Inflammatory macrophage treated with lipopolysaccharide for 4 hours (primary cell): Measurements from ENCODE around the gene AIF1.

Source experiments
- DNase-seq: peaks from one replicate; pipeline ENCODE4 v3.0.0-alpha.2; 2020

AIF1 gene

DNA sequence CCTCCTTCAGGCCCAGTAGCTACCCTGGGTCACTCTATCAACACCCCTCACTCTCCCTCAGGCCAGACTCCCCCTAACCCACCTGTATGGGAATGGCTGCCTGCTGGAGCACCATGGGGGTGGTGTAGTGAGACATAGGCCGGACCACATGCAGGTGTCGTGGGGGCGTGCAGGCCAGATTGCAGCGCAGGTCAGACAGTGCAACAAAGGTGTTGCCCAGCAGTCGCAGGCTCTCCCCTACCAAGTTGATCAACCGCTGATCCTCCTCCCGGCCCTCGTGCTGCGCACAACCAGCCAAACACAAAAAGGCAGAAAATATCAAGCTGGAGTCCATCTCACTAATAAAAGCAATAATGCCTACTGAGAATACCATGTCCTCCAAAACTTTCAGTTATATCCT is 30.3 kb downstream of the AIF1 start:
- no peak for DNase-seq

DNA sequence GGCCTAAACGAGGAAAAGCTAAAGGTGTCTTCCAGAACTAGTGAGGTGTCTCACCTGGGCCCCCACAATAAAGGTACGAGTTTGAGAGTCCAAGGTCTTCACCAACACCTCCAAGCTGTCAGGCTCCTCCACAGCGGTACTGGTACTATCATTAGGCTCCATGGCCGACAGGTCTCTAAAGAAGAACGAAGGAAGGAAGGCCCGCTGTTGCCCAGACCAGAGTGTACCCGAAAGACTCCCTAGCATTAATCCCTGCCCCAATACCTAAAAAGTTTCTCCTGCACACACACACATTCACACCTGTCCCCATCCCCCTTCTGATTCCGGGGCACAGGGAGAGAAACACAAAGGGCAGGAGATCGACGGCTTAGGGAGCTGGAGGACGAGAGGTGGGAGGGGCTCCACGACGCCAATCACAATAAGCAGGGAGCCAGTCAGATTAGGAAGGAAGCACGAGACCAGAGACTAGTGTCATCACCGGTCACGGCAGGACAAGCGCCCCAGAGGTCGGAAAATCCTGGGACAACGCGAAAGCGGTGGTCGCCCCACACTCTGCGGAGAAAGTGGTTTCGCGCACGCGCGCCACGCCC is 36.7 kb downstream of the AIF1 start:
- peak; percentile 93 for DNase-seq

DNA sequence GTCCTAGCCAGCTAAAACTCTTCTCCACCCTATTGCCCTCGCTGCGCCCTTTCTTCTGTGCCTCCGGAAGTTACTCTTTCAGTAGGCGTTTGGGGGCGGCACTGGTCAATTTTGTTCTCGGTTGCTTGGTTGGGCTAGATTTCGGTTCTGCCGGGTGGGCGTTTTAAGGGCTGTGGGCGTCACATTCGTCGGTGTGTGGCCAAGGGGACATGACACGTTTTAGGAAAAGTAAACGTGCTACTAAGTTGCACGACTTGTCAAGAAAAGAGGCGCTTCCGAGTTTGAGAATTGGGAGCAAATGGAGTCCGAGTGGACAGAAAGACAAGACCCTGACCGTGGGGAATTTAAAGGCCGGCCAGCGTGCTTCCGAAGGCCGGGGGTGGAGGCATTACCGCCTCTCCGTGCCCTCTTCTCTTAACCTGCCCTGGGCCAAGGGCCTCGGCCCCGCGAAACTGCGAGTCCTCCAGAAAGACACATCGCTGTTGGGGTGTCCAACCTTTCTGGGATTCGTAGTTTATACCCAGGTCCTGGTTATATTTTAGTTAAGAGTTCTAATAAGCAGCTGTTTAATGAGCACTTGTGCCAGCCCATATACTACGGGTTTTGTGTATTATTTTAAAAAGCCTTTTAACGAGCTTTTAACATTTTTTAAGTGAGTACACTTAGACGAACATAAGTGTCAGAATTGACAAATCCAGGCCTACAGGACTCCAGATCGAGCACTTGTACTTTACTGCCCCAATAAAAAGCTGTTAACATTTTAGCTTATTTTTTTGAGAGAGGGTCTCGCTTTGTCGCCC is 38.1 kb downstream of the AIF1 start:
- peak; percentile 89 for DNase-seq

DNA sequence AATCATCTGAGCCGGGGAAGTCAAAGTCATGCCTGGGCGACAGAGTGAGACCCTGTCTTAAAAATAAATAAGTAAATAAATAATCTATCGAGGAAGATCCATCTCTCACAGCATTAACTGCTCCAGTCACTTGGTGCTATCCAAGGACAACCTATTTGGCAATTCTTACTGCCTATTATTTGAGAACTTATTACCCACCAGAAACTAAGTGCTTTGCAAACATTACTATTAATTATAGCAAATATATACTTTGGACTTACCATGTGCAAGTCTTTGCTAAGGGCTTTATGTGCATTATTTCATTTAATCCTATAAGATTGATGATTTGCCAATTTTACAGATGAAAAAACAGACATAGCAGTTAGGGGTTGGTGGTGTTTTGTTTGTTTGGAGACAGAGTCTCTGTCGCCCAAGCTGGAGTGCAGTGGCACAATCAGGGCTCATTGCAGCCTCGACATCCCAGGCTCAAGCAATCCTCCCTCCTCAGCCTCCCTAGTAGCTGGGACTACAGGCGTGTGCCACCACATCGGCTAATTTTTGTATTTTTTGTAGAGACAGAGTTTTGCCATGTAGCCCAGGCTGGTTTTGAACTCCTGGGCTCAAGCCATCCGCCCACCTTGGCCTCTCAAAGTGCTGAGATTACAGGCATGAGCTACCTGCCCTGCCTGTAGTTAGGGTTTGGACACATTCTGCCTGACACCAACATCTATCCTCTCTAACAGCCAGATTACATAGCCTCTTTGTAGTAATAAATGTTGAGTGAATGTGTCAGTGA is 39.7 kb downstream of the AIF1 start:
- DNase-seq, result no peak

DNA sequence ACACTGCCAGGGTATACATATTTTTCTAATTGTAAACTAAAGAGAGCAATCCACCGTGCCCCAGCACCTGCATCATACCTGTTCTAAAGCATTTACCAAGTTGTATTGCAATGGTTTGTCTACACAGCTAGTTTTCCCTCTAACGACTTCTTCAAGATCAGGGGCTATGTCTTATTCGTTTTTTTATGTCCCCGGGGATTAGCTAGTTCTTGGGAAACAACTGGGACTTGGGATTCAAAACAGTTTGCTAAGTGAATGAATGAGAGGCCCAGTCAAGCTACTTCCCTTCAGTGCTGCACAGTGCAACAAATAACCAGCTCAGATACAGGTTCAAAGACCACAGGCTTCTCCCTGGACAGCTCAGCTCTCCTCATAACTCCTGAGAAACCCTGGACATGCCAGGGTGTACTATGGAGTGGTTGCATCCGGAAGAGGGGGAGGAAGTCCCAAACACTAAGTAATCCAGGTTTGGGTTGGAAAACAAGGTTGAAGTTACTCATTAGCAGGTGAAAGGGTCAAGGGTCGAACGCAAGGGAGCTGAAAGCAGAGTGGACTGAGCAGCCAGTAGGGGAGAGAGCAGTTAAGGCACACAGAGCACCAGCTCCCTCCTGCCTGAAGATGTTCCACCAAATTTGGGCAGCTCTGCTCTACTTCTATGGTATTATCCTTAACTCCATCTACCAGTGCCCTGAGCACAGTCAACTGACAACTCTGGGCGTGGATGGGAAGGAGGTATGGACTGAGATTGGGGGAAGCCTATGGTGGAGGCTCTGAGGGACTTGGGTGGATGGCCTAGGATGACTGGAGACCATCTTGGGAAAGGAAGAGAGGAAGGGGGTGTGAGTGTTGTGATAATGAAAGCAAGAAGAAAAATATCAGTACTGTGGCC is 40.6 kb downstream of the AIF1 start, which contains the start of gene APOM:
Gene APOM (plus strand): TSS at position 546 of the 889 bp plus-strand sequence. CDS start 73 bp downstream, at position 619.
- DNase-seq, result no peak

DNA sequence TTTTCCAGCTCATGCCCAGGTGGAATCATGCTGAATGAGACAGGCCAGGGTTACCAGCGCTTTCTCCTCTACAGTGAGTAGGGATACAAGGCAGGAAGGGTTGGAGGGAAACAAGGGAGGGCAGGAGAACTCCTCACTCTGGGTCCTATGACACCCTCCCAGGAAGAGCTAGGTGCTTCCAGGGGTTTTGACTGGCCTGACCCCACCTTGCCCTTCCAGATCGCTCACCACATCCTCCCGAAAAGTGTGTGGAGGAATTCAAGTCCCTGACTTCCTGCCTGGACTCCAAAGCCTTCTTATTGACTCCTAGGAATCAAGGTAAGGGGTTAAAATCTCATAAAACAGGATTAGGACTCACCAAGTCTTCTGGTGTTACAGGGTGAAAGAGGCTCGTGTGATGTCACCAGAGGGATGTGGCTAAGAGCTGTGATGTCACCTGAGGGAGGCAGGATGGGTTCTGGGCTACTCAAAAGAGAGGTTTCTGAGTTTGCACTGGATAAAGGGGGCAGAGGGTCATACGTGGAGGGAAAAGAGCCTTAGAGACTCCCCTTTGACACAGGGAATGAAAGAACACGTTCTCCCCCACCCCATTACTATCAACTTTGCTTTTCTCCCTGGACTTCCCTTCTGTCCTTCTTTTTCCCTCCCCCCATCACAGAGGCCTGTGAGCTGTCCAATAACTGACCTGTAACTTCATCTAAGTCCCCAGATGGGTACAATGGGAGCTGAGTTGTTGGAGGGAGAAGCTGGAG is 42.5 kb downstream of the AIF1 start:
- DNase-seq, result peak; percentile 23

DNA sequence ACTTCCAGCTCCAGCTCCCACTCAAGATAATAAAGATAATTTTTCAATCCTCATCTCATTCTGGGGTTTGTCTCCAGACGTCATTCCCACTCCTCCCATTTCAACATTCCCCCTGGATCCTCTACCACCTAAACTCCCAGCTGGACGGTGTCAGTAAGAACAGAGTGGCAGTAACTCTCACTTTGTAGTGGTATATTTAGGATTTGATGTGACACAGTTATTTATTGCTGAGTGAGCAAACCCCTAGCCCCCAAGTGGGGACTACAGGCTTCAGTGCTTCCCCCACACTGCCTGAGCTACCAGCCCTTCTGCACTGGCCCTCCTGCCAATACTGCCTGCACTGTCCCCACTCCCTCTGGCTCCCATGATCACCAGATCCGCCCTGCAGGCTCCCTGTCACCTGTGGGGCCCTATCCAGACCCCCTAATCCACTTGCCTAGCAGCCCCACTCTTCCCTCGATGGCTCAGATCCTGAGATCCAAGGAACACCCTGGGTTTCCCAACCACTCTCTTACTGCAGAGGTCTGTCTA is 43.2 kb downstream of the AIF1 start:
- DNase-seq, result no peak

- DNase-seq, result no peak
These were observed 44.1 kb downstream of the AIF1 start for GRCh38 chr6:31658983-31659648.

GRCh38 chr6:31659649-31660380 is 44.8 kb downstream of the AIF1 start:
- DNase-seq, result peak; percentile 51

DNA sequence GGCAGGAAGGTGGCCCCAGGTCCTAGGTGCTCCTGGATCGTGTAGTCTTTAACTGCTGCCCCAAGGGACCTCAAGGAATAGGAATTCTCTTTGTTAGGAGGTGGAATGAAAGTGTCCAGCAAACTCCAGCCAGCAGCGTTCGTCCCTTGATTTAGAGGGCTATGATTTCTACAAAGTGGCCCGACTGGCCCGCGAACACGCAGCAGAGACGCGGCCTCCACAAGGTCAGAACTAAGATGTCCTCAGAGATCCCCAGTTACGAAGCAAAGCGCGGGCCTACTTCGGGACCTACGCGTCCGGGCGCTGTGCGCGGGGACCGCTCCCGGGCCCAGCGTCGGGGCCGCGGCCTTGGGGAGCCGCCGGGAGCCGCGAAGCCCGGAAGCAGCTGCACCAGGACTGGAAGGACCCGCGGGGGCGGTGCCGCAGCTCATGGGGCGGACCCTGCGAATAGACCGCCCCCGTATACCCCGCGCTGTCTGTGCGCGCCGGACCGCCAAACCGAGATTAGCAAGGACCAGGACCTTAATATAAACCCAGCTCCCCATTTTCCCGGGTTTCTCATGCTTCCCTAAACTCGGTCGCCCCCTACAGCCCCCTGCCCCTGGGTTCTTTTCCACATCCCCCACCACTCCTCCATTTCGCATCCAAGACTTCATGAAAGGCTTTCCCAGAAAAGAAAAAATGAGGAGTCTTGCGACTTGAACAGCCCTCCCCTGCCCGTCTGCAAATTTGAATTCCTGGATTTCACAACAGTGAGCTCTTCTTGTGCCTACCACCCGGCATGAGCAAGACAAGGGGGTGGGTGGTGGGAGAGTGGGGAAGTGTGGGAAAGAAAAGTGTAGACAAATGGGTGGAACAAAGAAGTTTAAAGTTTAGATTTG is 45.6 kb downstream of the AIF1 start, which contains the start of gene C6orf47:
Gene C6orf47 (minus strand): TSS at position 398 of the 881 bp plus-strand sequence. CDS start 831 bp downstream, outside the sequence.
- peak; percentile 86 for DNase-seq

GRCh38 chr6:31661262-31662123 is 46.5 kb downstream of the AIF1 start:
- DNase-seq, result no peak

DNA sequence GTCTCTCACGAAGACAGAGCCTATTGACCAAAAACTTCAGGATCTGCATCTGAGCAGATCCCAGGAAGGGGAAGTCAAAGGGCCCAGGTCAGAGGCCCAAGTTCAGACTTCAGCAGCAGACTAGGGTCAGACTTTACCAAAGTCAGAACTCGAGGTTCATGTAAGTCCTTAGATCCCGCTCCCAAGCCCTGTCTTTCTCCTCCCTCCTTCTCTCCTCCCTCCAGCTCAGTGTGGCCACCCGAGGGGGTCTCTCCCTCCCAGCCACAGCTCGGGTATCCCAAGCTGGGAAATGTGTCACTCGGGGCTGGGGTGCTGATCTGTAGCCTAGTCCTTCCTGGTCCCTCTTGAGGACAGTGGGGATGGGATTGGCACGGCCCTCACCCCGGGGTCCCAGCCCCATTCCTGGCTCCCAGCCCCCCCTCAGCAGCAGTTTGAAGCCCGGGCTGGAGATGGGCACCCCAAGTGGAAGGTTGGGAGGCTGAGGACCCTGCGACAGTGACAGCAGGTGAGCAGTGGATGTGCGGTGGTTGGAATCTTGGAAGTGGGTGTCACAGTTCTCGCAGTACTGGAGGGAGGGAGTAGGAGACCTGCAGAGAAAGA is 47.2 kb downstream of the AIF1 start:
- no peak for DNase-seq

DNA sequence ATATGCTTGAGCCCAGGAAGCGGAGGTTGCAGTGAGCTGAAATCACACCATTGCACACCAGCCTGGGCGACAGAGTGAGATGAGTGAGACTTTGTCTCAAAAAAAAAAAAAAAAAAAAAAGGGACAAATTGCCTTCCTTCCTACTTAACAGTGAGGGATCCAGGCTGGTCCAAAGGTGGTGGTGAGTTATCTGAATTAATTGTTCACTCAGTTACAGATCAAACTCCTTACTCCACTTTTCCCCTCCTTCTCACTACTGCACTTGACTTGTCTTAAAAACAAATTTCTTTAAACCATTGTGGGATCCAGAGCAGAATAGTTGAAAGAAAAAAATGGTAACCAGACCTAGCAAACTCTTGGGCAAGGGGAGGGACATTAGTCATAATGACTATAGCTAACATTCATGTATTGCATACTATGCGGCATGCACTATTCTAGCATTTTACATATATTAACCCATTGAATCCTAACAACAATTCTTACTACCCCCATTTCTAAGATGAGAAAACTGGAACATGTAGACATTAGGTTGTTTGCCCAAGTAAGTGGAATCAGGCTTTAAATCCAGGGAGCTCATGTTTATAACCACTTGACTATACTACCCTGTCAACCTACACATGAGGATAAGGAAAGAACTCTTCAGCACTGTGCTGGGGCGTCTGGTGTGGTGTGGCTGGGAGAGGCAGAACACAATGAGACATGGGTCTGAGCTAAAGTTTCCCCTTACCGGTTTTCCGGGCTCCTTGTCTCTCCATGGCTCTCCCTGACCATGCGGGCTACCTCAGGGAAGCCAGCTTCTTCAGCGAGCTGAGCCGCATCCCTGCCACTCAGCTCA is 48.3 kb downstream of the AIF1 start:
- peak; percentile 74 for DNase-seq

DNA sequence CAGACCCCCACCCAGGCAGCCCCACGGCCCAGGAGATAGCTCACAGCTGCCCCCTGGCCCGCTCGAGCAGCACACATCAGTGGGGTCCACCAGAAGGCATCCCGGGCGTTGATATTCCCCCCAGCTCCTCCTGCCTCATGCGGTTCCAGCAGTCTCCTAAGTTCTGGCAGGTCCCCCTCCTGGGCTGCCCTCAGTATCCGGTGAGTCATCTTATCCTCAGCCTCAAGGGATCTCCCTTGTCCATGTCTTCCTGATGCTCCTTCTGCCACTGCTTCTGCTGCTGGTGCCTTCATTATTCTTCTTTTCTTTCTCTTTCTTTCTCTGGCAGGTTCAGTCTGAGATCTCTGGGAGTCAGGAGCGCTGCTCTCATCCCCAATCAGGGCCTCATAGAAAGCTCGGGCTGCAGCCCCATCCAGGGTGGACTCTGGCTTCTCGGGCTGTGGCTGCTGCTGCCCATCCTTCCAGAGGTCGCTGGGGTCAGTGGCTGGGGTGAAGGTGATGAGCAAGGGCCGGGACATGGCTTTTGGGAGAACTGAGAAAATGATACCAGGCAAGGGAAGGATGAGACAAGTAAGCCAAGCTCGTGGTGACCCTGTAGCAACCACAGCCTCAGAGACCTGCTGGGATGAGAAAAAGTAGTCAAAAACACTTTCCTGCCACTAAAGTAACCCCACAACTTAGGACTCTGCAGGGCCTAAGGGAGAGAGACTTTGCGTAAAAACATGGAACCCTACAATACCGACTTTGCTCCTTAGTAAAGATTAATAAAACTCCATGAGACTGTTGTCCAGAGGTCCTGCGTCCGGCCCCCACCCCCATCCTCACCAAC is 49.1 kb downstream of the AIF1 start:
- no peak for DNase-seq

DNA sequence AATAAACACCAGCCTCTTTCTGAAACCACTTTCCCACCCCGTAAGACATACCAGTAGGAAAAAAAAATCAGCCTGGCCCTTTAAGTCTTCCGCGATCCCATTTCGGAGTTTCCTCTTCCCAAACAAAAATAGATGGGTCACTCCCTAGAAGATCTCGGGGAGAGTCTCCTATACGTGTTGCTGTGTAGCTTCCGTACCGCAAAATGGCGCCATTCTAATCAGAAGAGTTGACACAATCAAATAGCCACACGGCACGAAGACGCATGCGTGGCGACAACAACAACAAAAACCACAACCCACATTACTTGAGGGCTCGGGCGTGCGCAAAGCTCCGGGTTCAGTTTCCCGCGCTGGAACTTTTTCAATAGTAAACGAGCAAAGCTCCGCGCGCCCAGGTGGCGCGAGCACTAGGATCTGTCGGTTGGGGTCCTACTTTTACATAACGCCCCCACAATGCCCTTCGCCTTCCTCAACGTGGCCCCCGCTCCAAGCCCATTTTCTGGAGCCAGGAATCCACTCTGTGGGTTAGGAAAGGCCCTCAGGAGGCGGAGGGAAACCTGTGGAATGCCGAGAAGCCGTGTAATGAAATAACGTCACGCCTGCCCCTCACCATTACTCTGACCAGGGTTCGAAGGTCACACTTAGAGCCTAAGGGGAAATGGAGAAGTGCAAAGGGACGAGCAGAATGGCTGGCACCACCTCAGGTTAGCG is 49.9 kb downstream of the AIF1 start, which contains the start of gene GPANK1:
Gene GPANK1 (minus strand): TSS at position 208 of the 711 bp plus-strand sequence. CDS start 519 bp downstream, outside the sequence.
- DNase-seq, result peak; percentile 97
